Endothelial cell of umbilical vein (primary cell): ENCODE results near the gene BCAR1.

Experiments
- CTCF ChIP-seq, 2 donors: IDR thresholded peaks; 1 replicate in 1 of 2; 2 replicates in 1 of 2; pipeline ENCODE4 v1.5.1; 2011; ENCODE audit warnings: low read length in 2 of 2, mild to moderate bottlenecking in 2 of 2, moderate library complexity in 2 of 2, control low read depth in 1 of 2, inconsistent platforms in 1 of 2, low read depth in 1 of 2; ENCODE audit not compliant: insufficient read depth in 1 of 2; ENCODE audit errors: extremely low read depth in 1 of 2
- EZH2 ChIP-seq: IDR thresholded peaks from 2 replicates; pipeline ENCODE4 v1.6.1; 2012; ENCODE audit warnings: borderline replicate concordance, low read depth, mild to moderate bottlenecking, moderate library complexity, low read length, inconsistent platforms; ENCODE audit not compliant: severe bottlenecking
- JUN ChIP-seq: IDR thresholded peaks from 2 replicates; pipeline ENCODE4 v1.6.1; 2011; ENCODE audit warnings: borderline replicate concordance, low read depth; ENCODE audit not compliant: insufficient read length, insufficient read depth
- MAX ChIP-seq: IDR thresholded peaks from 2 replicates; pipeline ENCODE4 v1.6.1; 2011; ENCODE audit not compliant: insufficient read depth, insufficient read length
- MYC ChIP-seq: IDR thresholded peaks from one replicate; pipeline ENCODE4 v1.6.1; 2011; ENCODE audit warnings: mild to moderate bottlenecking, low read depth, low read length
- POLR2A ChIP-seq: IDR thresholded peaks from 2 replicates; pipeline ENCODE4 v1.6.1; 2012; ENCODE audit warnings: low read depth, mild to moderate bottlenecking, control low read depth, low read length
- POLR2AphosphoS5 ChIP-seq: IDR thresholded peaks from 2 replicates; pipeline ENCODE4 v1.6.1; 2012; ENCODE audit warnings: low read depth, mild to moderate bottlenecking, control low read depth, low read length, moderate library complexity; ENCODE audit not compliant: insufficient read depth

- TF ChIP-seq JUN, result no peak
- TF ChIP-seq CTCF (IDR thresholded peaks at IDR 0.05; ENCODE audit: extremely low read depth in 1 of 2, insufficient read depth in 1 of 2, low read depth in 1 of 2, low read length in 2 of 2), result no peak
- no peak for TF ChIP-seq MYC
- TF ChIP-seq MAX, result no peak
- TF ChIP-seq POLR2A, result no peak
- TF ChIP-seq POLR2AphosphoS5, result no peak
- TF ChIP-seq EZH2, result no peak
These were observed 7.3 kb upstream of the BCAR1 start for GRCh38 chr16:75258807-75259141.
